GM19023 (cell line): ENCODE data around the gene SIGMAR1.

Experiments used
- ATAC-seq: cut with Tn5 transposase; IDR thresholded peaks from one replicate; pipeline ENCODE4 v1.9.1; 2021; ENCODE audit warnings: mild to moderate bottlenecking, moderate library complexity; ENCODE audit not compliant: unreplicated experiment

Gene SIGMAR1

GRCh38 chr9:34633166-34633565 is 4.4 kb downstream of the SIGMAR1 start:
- no peak for ATAC-seq

- no peak for ATAC-seq
Measured at GRCh38 chr9:34630402-34631154, 7.0 kb downstream of the SIGMAR1 start.

GRCh38 chr9:34629491-34629808 is 8.1 kb downstream of the SIGMAR1 start:
- no peak for ATAC-seq

- no peak for ATAC-seq
Measured at GRCh38 chr9:34628656-34629490, 8.7 kb downstream of the SIGMAR1 start, which contains the start of gene ARID3C. ARID3C (minus strand) TSS chr9:34629066; CDS start chr9:34628014, 1,052 bp downstream.

GRCh38 chr9:34627716-34628655 is 9.6 kb downstream of the SIGMAR1 start:
- ATAC-seq: no peak

GRCh38 chr9:34625186-34625486 is 12.5 kb downstream of the SIGMAR1 start:
- ATAC-seq: no peak

GRCh38 chr9:34624475-34625185 is 13.0 kb downstream of the SIGMAR1 start:
- no peak for ATAC-seq

GRCh38 chr9:34623374-34624235 is 14.0 kb downstream of the SIGMAR1 start:
- no peak for ATAC-seq

- peak; percentile 99 for ATAC-seq
Measured at GRCh38 chr9:34620061-34620994, 17.3 kb downstream of the SIGMAR1 start, which contains the start of gene DCTN3. DCTN3 (minus strand) TSS chr9:34620495; CDS start chr9:34620464, 31 bp downstream.

- no peak for ATAC-seq
Measured at GRCh38 chr9:34615132-34615531, 22.5 kb downstream of the SIGMAR1 start.

- ATAC-seq: no peak
Measured at GRCh38 chr9:34612788-34613390, 24.7 kb downstream of the SIGMAR1 start.

GRCh38 chr9:34611811-34612787 is 25.5 kb downstream of the SIGMAR1 start, which contains the start of gene RPP25L:
RPP25L (minus strand) TSS chr9:34612097; CDS start chr9:34611296, 801 bp downstream.
- peak; percentile 91 for ATAC-seq

GRCh38 chr9:34611251-34611810 is 26.3 kb downstream of the SIGMAR1 start:
- peak; percentile 15 for ATAC-seq

GRCh38 chr9:34610434-34611206 is 27.0 kb downstream of the SIGMAR1 start:
- ATAC-seq: no peak

- no peak for ATAC-seq
Measured at GRCh38 chr9:34607331-34607730, 30.3 kb downstream of the SIGMAR1 start.

- no peak for ATAC-seq
Measured at GRCh38 chr9:34606905-34607304, 30.7 kb downstream of the SIGMAR1 start.
